ENCODE measurements around the gene CNN1. TPM values are rescaled to one million over a fixed set of nuclear protein-coding genes. Genes with fewer than 3 reads are reported as not detected.
"Not testable (repeated sequence)": the region's sequence is repeated elsewhere in the genome, so short reads cannot be mapped to it uniquely, and the experiment has no call there.

Gene CNN1
- total RNA-seq, 1 donor from 2014 or later = not detected

DNA sequence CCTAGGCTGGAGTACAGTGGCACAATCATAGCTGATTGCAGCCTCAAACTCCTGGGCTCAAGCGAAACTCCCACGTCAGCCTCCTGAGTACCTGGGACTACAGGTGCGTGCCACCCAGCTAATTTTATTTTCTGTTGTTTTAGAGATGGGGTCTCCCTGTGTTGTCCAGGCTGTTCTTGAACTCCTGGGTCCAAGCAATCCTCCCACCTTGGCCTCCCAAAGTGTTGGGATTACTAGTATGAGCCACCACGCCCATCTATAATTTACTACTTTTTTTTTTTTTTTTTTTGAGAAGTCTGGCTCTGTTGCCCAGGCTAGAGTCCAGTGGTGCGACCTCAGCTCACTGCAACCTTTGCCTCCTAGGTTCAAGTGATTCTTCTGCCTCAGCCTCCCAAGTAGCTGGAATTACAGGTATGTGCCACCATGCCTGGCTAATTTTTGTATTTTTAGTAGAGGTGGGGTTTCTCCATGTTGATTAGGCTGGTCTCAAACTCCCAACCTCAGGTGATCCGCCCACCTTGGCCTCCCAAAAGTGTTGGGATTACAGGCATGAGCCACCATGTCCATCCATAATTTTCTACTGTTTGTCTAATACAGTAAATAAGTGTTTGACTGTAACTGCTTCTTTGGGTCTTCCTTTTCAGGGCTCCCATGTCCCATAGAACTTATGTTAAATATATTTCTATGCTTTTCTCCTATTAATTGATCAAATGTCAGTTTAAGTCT, 25.6 kb downstream of the CNN1 start:
- H3K36me3 Mint-ChIP-seq (ENCODE audit: low read depth); intact Hi-C loops (cut with micrococcal nuclease): not testable (repeated sequence)

GRCh38 chr19:11565649-11565980, 27.0 kb downstream of the CNN1 start:
- peaks cover 11% of the 10 kb centered on the region for H3K4me1 Mint-ChIP-seq
- H3K4me3 Mint-ChIP-seq; intact Hi-C loops (cut with micrococcal nuclease); H3K9me3 Mint-ChIP-seq; H3K36me3 Mint-ChIP-seq (ENCODE audit: low read depth); H3K27ac Mint-ChIP-seq; H3K27me3 Mint-ChIP-seq; DNase-seq: not testable (repeated sequence)

More for the DNA sequence above, 25.6 kb downstream of the CNN1 start:
- not testable (repeated sequence) for H3K9me3 Mint-ChIP-seq, H3K27me3 Mint-ChIP-seq, DNase-seq, H3K4me3 Mint-ChIP-seq, H3K27ac Mint-ChIP-seq
- peaks cover 19% of the 10 kb centered on the region for H3K4me1 Mint-ChIP-seq

- intact Hi-C loops (cut with micrococcal nuclease) = no loop called here
- Mint-ChIP-seq H3K27ac (no peak overlapping the region), H3K4me1 (peaks cover 8% of the 10 kb centered on the region), H3K4me3 (no peak overlapping the region), H3K9me3 (no peaks in the 10 kb centered on the region), H3K36me3 (ENCODE audit: low read depth) (no peaks in the 10 kb centered on the region), H3K27me3 (no peaks in the 10 kb centered on the region)
- no peak for DNase-seq
Observed at GRCh38 chr19:11566164-11566563, 27.5 kb downstream of the CNN1 start.

- H3K4me1 Mint-ChIP-seq = peaks cover 2% of the 10 kb centered on the region
- DNase-seq = no peak
- no peaks in the 10 kb centered on the region for H3K9me3 Mint-ChIP-seq
- no peak overlapping the region for H3K27ac Mint-ChIP-seq
- H3K4me3 Mint-ChIP-seq = no peak overlapping the region
- no peaks in the 10 kb centered on the region for H3K27me3 Mint-ChIP-seq
- H3K36me3 Mint-ChIP-seq (ENCODE audit: low read depth) = no peaks in the 10 kb centered on the region
- intact Hi-C loops (cut with micrococcal nuclease) = no loop called here
Observed at GRCh38 chr19:11570039-11570462, 31.4 kb downstream of the CNN1 start.

GRCh38 chr19:11573354-11573753, 34.7 kb downstream of the CNN1 start:
- H3K27me3 Mint-ChIP-seq; H3K9me3 Mint-ChIP-seq; DNase-seq; H3K4me1 Mint-ChIP-seq; H3K4me3 Mint-ChIP-seq; H3K27ac Mint-ChIP-seq; intact Hi-C loops (cut with micrococcal nuclease); H3K36me3 Mint-ChIP-seq (ENCODE audit: low read depth): not testable (repeated sequence)

DNA sequence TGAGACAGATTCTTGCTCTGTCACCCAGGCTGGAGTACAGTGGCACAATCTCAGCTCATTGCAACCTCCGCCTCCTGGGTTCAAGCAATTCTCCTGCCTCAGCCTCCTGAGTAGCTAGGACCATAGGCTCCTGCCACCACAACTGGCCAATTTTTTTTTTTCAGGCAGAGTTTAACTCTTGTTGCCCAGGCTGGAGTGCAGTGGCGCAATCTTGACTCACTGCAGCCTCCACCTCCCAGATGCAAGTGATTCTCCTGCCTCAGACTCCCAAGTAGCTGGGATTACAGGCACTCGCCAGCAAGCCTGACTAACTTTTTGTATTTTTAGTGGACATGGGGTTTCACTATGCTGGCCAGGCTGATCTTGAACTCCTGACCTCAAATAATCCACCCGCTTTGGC, 35.1 kb downstream of the CNN1 start:
- H3K36me3 Mint-ChIP-seq (ENCODE audit: low read depth); H3K9me3 Mint-ChIP-seq; H3K27ac Mint-ChIP-seq; H3K4me3 Mint-ChIP-seq; H3K27me3 Mint-ChIP-seq; H3K4me1 Mint-ChIP-seq; DNase-seq; intact Hi-C loops (cut with micrococcal nuclease): not testable (repeated sequence)

DNA sequence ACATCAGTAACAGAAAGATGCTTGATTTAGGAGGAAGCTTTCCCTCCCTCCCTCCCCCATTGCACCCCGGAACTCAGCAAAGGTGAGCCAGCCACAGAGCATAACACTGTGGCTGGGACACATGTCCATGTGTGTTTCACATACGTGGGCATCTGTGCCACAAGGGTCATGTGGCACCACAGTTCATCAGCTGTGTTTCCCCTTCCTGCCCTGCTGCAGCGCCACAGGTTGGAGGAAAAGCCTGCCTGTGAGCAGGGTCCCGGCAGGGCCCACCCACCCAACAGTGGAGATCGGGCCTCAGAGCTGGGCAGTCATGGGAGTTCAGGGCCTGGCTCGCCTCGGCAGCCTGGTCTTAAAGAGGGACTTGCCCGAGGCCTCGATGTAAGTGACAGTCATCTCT, 36.0 kb downstream of the CNN1 start:
- Mint-ChIP-seq H3K9me3 (no peaks in the 10 kb centered on the region), H3K4me3 (no peak overlapping the region), H3K4me1 (peaks cover 8% of the 10 kb centered on the region), H3K27ac (no peak overlapping the region), H3K36me3 (ENCODE audit: low read depth) (peaks cover 2% of the 10 kb centered on the region), H3K27me3 (no peaks in the 10 kb centered on the region)
- intact Hi-C loops (cut with micrococcal nuclease) = no loop called here
- no peak for DNase-seq

- H3K27me3 Mint-ChIP-seq = no peaks in the 10 kb centered on the region
- H3K27ac Mint-ChIP-seq = no peak overlapping the region
- H3K36me3 Mint-ChIP-seq (ENCODE audit: low read depth) = peaks cover 2% of the 10 kb centered on the region
- peaks cover 14% of the 10 kb centered on the region for H3K4me1 Mint-ChIP-seq
- no peak overlapping the region for H3K4me3 Mint-ChIP-seq
- no peak for DNase-seq
- H3K9me3 Mint-ChIP-seq = no peaks in the 10 kb centered on the region
- intact Hi-C loops (cut with micrococcal nuclease) = no loop called here
Observed at GRCh38 chr19:11576227-11576626, 37.6 kb downstream of the CNN1 start.

DNA sequence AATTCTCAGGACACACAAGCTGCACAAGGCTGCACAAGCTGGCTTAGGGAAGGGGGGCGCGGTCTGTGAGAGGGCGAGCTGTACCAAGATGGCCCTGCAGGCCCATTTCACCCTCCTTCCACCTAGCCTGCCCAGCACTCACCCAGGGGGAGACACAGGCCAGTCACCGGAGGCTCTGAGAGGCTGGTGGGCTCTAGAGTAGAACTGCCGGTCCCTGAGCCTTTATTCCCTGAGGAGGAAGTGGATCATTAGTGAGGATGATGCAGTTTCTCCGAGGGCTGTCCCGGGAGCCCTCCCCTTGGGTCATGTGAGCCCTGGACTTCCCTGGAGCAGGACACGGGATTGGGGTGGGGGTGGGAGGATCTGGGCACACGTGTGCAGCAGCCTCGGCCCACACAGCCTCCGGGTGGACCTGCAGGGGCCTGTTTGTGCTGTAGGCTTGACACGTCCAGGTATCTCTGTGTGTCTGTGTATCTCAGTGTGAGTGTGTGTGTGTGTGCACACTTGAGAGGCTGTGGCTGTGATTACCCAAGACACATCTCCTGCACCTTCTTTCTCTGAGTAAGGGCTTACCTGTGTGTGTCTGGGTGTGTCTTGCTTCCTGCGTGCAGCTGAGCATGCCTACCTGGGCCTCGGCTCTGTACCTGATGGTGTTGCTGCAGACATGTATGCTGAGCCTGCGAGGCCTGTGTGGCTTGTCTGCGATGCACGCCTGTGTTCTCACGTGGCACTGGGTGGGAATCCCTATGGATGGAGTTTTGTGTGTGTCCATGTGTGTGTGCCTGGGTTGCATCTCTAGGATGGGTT, 39.0 kb downstream of the CNN1 start, which contains the start of gene ACP5:
ACP5 (minus strand) TSS at position 195 of the 807 bp plus-strand sequence. CDS start 328 bp downstream, outside the sequence.
- no peaks in the 10 kb centered on the region for H3K27me3 Mint-ChIP-seq
- intact Hi-C loops (cut with micrococcal nuclease) = no loop called here
- no peak within 1 kb of the TSS for H3K27ac Mint-ChIP-seq
- H3K4me1 Mint-ChIP-seq = peaks cover 22% of the 10 kb centered on the region
- peaks cover 2% of the 10 kb centered on the region for H3K36me3 Mint-ChIP-seq (ENCODE audit: low read depth)
- no peaks in the 10 kb centered on the region for H3K9me3 Mint-ChIP-seq
- peak within 1 kb of the TSS; percentile 77 for H3K4me3 Mint-ChIP-seq
- DNase-seq = no peak

DNA sequence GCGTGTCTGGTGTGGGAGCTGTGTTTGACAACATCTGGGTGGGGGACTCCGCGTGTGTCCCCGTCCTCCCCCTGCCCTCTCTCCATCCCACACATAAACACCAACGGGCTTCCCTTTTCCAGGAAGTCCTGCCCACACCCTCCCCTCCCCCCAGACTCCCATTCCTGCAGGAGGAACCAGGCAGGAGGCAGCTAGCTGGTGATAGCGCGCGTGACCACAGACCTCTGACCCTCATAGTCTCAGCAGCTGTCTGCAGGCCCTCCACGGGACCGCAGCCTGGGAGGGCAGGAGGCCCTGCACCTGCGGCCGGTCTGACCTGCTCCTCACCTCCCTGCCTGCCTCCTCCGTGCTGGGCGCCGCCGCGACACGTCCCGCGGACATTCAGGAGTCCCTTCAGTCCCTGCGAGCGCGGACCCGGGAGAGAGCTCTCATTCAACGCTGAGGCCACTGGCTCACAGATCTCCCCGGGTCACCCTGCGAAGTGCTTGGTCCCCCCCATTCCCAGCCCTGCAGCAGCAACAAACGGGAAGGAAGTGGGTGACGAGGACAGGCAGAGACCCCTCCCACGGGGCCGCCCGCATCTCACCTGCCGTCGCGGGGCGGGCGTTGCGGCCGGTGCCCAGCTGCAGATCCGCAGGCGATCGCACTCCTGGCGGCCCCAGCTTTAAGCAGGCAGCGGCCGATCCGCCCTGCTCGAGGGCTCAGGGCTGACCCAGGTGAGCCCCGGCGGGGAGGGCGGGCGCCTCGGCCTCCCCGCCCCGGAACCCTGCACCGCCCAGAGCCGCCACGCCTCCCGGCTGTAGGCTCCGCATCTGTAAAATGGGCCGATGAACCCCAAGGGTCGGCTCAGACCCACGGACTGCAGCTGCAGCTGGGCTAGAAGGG, 39.8 kb downstream of the CNN1 start:
- Mint-ChIP-seq H3K27ac (no peak overlapping the region), H3K36me3 (ENCODE audit: low read depth) (peaks cover 2% of the 10 kb centered on the region), H3K4me1 (peaks cover 23% of the 10 kb centered on the region), H3K4me3 (peak overlapping the region; percentile 79), H3K9me3 (no peaks in the 10 kb centered on the region), H3K27me3 (no peaks in the 10 kb centered on the region)
- peak; percentile 83 for DNase-seq
- intact Hi-C loops (cut with micrococcal nuclease) = no loop called here

DNA sequence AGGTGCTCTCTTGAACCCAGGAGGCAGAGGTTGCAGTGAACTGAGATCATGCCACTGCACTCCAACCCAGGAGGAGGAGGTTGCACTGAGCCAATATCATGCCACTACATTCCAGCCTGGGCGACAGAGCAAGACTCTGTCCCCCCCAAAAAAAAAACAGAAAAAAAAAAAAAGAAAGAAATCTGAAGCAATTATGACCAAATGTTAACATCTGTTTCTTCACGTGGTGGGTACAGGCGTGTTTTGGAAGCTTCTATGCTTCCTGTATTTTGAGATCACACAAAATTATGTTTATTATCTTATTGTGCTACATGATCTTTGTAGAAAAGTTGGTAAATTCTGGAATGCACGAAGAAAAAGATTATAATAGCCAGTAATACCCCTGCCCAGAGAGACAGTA, 41.5 kb downstream of the CNN1 start:
- Mint-ChIP-seq H3K4me3 (no peak overlapping the region), H3K27ac (no peak overlapping the region), H3K9me3 (no peaks in the 10 kb centered on the region), H3K4me1 (peaks cover 23% of the 10 kb centered on the region), H3K36me3 (ENCODE audit: low read depth) (peaks cover 2% of the 10 kb centered on the region), H3K27me3 (no peaks in the 10 kb centered on the region)
- intact Hi-C loops (cut with micrococcal nuclease) = loop anchor here (10.0 kb wide), 1 partner anchor 285 kb away; the partner anchor contains the start of gene TSPAN16
- DNase-seq = no peak

GRCh38 chr19:11581740-11582139, 43.1 kb downstream of the CNN1 start:
- Mint-ChIP-seq H3K36me3 (ENCODE audit: low read depth) (no peaks in the 10 kb centered on the region), H3K27ac (peak overlapping the region; percentile 90), H3K9me3 (no peaks in the 10 kb centered on the region), H3K4me1 (peaks cover 23% of the 10 kb centered on the region), H3K27me3 (no peaks in the 10 kb centered on the region), H3K4me3 (peak overlapping the region; percentile 76)
- intact Hi-C loops (cut with micrococcal nuclease) = loop anchor here (1.0 to 10.0 kb wide), 2 partner anchors 21 to 287 kb away; partner anchors contain the start of gene TSPAN16
- peak; percentile 83 for DNase-seq

GRCh38 chr19:11586331-11586730, 47.7 kb downstream of the CNN1 start:
- H3K27ac Mint-ChIP-seq = no peak overlapping the region
- no peak overlapping the region for H3K4me3 Mint-ChIP-seq
- no peaks in the 10 kb centered on the region for H3K27me3 Mint-ChIP-seq
- H3K36me3 Mint-ChIP-seq (ENCODE audit: low read depth) = no peaks in the 10 kb centered on the region
- peaks cover 10% of the 10 kb centered on the region for H3K4me1 Mint-ChIP-seq
- no peak for DNase-seq
- intact Hi-C loops (cut with micrococcal nuclease) = loop anchor here (2.0 to 10.0 kb wide), 3 partner anchors 50 to 292 kb away; partner anchors contain the start of genes TSPAN16 and ZNF653
- no peaks in the 10 kb centered on the region for H3K9me3 Mint-ChIP-seq
